HG02970 (cell line): Measurements from ENCODE around the gene PKN3.

ENCODE experiments used
- ATAC-seq: cut with Tn5 transposase; IDR thresholded peaks from one replicate; pipeline ENCODE4 v1.9.1; 2021; ENCODE audit warnings: mild to moderate bottlenecking, moderate library complexity, moderate number of reproducible peaks; ENCODE audit not compliant: unreplicated experiment, low FRiP score

The PKN3 gene

DNA sequence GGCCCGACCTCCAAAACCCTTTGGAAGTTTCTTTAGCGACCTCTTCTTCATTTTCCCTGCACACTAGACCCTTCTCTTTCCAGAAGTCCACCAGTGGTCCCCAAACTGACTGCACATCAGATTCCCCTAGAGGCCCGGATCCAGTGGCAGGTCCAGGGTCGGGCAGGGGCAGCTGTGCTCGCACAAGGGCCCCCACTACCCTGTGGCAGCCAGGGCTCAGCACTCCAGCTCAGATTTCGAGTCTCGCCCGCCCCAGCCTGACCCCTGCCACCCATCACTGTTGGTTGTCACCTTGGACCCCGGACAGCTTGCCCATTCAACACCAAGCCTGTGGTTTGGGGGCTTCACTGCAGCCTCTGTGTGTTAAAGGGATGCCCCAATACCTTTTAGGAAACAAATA lies 29.4 kb downstream of the PKN3 start:
- ATAC-seq, result no peak

DNA sequence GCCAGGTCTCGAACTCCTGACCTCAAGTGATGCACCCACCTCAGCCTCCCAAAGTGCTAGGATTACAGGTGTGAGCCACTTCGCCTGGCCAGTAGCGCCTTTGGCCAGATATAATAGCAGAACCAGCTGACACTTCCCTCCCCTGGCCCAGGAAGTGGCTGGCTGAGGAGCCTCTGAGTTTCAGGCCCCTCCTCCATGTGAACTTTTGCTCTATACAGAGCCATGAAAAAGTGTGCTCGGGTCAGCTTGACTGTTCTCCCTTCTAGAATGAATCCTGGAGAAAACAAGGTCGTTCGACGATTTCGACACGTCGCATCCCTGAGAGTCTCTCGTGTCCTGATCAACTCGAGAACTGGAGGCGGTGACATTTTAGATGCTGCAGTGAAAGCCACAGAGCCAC lies 30.3 kb downstream of the PKN3 start:
- ATAC-seq, result no peak

DNA sequence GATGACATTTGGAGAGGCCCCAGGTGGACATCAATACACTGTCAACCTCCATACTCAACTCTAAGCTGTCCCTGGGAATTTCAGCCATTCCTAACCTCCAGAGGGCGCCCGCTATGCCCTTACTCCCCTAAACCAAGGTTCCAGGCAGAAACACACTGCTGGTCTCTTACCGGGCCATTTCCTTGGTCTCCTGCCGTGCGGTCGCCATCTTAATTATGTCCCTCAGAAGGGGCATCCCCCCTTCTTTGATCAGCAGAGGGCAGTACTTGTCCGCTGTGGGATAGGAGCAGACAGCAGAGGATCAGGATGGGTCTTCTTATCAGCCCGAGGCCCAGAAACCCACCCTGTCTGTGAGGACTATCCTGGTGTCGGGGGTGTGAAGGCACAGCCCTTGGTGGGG lies 31.0 kb downstream of the PKN3 start:
- no peak for ATAC-seq

DNA sequence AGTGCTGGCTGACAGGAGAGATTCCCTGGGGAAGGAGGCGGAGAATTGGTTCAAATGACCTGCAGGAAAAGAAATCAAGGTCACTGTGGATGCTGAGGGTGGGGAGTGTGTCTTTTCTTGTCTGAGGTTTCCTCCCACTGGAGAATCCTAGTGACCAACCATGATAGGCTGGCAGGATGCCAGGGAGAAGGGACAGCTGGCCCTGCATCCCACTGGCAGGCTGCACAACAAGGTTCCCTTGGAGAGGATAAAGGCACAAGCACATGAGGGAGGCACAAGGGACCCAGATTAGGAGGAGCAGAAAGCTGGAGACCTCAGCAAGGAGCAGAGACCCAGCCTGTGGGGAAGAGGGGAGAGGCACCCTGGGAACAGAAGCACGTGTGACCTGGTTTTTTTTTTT lies 33.1 kb downstream of the PKN3 start:
- no peak for ATAC-seq

DNA sequence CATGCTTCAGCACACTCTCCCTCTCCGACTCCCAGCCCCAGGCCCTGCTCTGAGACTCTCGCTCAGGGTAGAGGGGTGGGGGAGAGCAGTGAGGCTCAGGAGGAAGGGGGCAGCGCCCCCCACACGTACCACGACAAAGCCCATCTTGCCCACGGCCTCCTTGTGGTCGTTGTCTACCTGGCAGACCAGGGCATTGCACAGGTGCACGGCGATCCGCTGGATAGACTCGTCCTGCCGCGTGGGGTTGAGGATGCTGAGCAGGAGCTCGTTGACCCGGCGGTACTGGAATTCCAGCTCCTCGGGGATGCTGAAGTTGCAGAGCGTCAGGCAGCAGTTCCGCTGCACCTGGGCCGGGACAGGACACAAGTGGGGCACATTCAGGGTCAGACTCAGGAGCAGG lies 40.1 kb downstream of the PKN3 start:
- ATAC-seq, result no peak

DNA sequence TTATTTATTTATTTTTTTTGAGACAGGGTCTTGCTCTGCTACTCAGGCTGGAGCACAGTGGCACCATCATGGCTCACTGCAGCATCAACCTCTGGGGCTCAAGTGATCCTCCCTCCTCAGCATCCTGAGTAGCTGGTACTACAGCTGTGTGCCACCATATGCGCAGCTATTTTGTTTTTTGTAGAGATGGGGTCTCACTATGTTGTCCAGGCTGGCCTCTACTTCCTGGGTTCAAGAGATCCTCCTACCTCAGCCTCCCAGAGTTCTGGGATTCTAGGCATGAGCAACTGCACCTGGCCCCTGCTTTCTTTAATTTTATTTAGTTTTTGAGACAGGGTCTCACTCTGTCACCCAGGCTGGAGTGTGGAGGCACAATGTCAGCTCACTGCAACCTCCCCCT lies 41.1 kb downstream of the PKN3 start:
- no peak for ATAC-seq

DNA sequence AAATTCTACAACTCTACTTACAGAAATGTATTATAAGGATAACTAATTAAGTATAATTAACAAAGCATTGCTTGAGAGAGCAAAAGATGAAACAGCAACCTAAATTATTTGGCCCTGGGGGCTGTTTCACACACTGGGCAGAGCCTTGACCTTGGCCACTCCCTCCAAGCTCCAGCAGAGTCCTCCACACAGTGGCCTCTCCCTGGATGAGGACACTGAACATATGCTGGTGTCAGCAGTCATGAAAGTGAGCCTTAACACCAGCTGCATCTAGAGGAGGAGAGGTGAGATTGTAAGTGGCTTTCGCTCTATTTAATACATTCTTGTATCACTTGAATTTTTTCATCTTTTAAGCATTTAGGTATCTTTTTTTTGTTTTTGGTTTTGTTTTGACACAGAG lies 44.9 kb downstream of the PKN3 start:
- ATAC-seq, result no peak

DNA sequence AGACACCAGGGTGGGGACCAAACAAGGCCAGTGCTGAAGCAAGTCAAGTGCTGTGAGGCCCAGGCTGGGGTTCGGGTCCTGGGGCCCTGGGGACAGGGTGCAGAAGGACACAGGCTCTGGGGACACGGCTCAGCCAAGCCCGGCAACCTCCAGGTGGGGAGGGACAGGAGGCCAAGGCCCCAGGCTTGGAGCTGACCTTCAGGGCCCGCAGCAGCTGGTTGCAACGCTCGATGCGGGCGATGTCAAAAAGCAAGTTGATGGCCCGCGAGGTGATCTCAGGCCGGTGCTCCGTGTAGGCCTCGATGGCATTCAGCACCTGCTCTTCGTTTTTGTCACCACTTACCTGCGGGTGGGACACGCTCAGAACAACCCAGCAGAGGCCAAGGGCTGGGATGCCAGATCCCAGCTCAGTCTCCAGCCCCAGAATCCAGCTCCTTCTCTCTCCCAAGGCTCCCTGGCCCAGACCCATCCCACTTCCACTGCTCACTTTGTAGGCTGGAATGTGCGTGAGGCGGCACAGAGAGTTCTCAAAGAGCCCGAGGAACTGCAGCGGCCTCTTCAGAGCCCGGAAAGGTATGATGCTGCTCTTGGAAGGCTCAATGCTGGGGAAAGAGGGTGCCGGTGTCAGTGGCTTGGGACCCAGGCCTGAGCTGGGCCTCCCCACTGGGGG lies 48.8 kb downstream of the PKN3 start:
- no peak for ATAC-seq

DNA sequence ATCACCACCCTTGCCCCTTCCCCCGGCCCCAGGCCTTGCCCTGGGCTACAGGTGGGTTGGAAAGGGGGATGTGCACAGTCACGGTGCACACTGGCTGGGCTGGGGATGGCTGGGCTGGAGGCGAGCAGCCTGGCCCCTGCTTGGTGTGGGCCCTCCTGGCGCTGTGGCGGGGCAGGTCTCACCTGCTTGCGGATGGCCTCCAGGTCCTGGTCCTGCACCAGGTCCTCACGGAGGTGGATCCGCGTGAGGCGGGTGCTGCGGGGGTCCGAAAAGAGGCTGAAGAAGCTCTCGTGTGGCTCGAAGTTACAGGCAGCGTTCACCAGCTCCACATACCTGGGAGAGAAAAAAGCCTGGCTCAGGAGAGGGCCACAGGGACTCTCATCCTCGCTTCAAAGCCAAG lies 51.3 kb downstream of the PKN3 start:
- no peak for ATAC-seq

DNA sequence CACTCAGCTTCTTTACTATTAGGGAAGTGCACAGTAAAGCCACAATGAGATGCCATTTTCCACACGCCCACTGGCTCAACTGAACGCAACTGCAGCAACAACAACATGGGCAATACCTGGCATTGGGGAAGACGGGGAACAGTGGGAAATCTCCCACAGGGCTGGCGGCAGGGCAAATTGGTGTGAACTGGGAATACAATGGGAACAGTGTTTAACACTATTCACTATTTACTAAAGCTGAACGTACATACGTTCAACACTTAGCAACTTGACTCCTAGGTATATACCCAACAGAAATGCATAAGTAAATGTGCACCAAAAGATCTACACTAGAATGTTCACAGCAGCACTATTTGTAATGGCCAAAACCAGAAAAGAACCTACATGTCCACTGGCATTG lies 55.3 kb downstream of the PKN3 start:
- no peak for ATAC-seq

DNA sequence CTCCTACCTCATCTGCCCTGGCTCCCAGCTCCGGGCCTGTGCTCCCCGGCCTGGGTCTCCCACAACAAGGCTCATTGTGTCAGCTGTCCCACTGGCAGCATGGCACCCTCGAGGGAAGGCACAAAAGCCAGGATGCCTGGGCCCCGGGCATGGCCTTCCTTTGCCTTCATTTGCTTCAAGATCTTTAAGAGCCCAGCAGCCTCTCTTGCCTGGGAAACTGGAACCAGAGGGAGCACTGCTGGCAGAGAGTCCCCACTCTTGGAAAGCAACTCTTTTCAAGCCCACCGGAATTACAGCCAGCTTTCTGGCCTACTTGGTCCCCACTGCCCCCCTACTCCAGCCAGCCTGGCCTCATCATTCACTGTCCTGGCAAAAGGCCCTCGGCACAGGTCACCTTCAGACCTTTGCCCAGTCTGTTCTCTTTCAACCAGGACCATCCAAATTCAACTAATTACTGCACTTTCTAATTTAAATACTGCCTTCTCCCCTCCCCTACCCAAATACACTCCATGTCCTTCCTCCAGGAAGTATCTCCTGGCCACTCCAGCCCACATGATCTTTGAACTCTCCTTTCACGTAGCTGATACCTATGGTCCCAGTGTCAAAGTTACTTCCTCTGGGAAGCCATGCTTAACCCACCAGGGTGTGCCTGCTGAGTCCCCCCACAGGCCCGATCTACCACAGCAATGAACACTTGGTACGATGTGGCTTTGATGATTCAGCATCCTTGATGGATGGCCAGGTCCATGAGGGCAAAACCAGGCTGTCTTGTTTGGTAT lies 60.6 kb downstream of the PKN3 start:
- ATAC-seq, result no peak

DNA sequence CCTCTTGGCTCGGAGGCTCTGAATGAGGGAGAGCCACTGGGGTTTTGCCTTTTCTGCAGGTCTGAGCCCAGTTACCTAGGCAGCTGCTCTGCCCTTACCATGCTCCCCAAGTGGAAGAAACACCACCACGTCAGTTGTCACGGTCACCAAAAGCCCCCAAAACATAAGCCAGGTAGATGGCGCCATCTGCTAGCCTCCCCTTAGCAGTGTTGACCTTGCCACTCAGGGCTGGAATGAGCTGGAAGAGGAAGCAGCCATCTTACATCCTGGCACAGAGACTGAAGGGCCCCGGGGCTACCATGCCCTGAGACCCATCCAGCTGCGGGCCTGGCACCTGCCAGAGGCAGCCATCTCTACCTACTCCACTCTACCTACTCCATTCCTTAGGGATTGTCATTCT lies 62.1 kb downstream of the PKN3 start:
- no peak for ATAC-seq

DNA sequence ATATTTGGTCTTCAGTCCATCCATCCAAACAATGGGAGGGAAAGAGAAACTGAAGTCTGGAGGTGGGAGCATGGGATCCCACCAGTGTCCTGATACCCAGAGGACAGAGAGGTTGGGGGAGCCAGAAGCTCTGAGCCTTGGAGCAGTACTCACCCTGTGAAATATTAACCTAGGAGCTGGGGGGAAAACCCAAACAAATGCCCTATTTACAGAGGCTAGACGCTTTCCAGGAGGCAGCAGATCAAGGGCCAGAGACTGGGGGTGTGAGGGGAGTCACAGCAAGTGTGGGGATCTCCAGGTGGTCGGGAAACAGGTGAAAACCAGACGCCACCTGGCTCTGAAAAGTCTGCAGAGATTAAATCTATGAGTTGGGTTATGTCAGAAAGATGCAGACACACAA lies 63.2 kb downstream of the PKN3 start:
- no peak for ATAC-seq

DNA sequence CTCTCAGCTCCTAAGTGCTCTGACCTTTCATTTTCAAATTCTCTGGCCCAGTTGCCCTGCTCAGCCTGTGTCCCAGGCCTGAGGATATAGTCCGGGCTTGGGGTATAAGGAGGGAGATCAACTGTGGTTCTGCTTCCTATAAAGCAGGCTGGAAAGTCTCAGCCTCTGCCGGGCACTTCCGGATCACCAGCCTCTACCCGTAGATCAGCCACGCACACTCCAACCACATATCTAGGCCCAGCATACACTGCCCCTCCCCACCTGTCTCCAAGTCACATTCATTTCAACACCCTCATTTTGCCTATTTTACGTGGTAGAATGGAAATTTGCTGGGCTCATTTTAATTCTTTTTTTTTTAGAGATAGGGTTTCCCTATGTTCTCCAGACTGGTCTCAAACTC lies 66.3 kb downstream of the PKN3 start:
- ATAC-seq, result no peak
